CD4-positive, CD25-positive, alpha-beta regulatory T cell (primary cell): ENCODE results near the gene C8A. TPM values are rescaled to one million over a fixed set of nuclear protein-coding genes. Genes with fewer than 3 reads are reported as not detected.

Experiments
- ATAC-seq, 2 donors: fragments of 150-1000 bp; cut with Tn5 transposase; one replicate each; pipeline ENCODE4 v1.10.0; 2021; ENCODE audit warnings: low read depth in 2 of 2, moderate number of reproducible peaks in 2 of 2, moderate library complexity in 1 of 2
- DNase-seq, 3 donors: peaks; one replicate each; pipeline versions ENCODE4 v3.0.0 to v3.0.0-alpha.2; 2012 to 2022; ENCODE audit warnings: mixed read lengths in 1 of 3
- H3K27ac ChIP-seq: one replicate; pipeline ENCODE4 v1.7.0; 2013; ENCODE audit warnings: mild to moderate bottlenecking, low read length; ENCODE audit not compliant: insufficient read depth, poor library complexity, severe bottlenecking
- H3K27me3 ChIP-seq: one replicate; pipeline ENCODE4 v1.7.0; 2013; ENCODE audit warnings: low read length; ENCODE audit not compliant: control insufficient read depth, insufficient read depth
- H3K36me3 ChIP-seq: one replicate; pipeline ENCODE4 v1.7.0; 2013; ENCODE audit warnings: mild to moderate bottlenecking, low read length, moderate library complexity; ENCODE audit not compliant: control insufficient read depth, insufficient read depth
- H3K4me1 ChIP-seq: 2 replicates; pipeline ENCODE4 v1.7.0; 2013; ENCODE audit warnings: mild to moderate bottlenecking, low read length; ENCODE audit not compliant: insufficient read depth, control insufficient read depth, poor library complexity, severe bottlenecking
- H3K4me3 ChIP-seq: one replicate; pipeline ENCODE4 v1.7.0; 2013; ENCODE audit warnings: low read depth, mild to moderate bottlenecking, low read length, moderate library complexity
- H3K9me3 ChIP-seq, 2 experiments: 1 replicate in 1 of 2; 2 replicates in 1 of 2; pipeline ENCODE4 v1.7.0; 2013; ENCODE audit warnings: low read length in 2 of 2, mild to moderate bottlenecking in 1 of 2, moderate library complexity in 1 of 2; ENCODE audit not compliant: control insufficient read depth in 2 of 2
- H3K27ac Mint-ChIP-seq, 3 donors: one replicate each; pipeline ENCODE4 v1.8.0; 2020 to 2022; ENCODE audit warnings: mild to moderate bottlenecking in 3 of 3, mixed read lengths in 3 of 3, moderate library complexity in 2 of 3
- H3K27me3 Mint-ChIP-seq: one replicate; pipeline ENCODE4 v1.8.0; 2022; ENCODE audit warnings: mild to moderate bottlenecking, mixed read lengths
- H3K36me3 Mint-ChIP-seq: one replicate; pipeline ENCODE4 v1.8.0; 2020; ENCODE audit warnings: mixed read lengths
- H3K4me1 Mint-ChIP-seq, 4 donors: one replicate each; pipeline ENCODE4 v1.8.0; 2020 to 2022; ENCODE audit warnings: mixed read lengths in 4 of 4, mild to moderate bottlenecking in 1 of 4
- H3K4me3 Mint-ChIP-seq, 4 donors: one replicate each; pipeline ENCODE4 v1.8.0; 2020 to 2022; ENCODE audit warnings: mild to moderate bottlenecking in 4 of 4, mixed read lengths in 4 of 4, moderate library complexity in 3 of 4
- H3K9me3 Mint-ChIP-seq, 7 donors: one replicate each; pipeline ENCODE4 v1.8.0; 2020 to 2022; ENCODE audit warnings: mixed read lengths in 7 of 7, mild to moderate bottlenecking in 3 of 7, moderate library complexity in 2 of 7
- polyA plus RNA-seq, 4 donors: library from polyadenylated mRNA; unstranded; fragments of 300-500 nt; fragmentation: Illumina TruSeq; gene quantifications; one replicate each; pipeline ENCODE4 v1.2.3, GENCODE V29; 2021
- total RNA-seq: library from RNA; stranded (reverse); gene quantifications from one replicate; pipeline ENCODE4 v1.2.3, GENCODE V29; 2022

C8A gene
- total and polyA plus RNA-seq, 5 donors from 2014 or later: not detected

- Histone ChIP-seq H3K4me1 (no peaks in the 10 kb centered on the region), H3K36me3 (no peaks in the 10 kb centered on the region), H3K4me3 (no peak overlapping the region), H3K9me3 (no peaks in the 10 kb centered on the region), H3K27me3 (no peaks in the 10 kb centered on the region), H3K27ac (no peak overlapping the region)
- Mint-ChIP-seq H3K4me3 (no peak overlapping the region), H3K27ac (no peak overlapping the region), H3K9me3 (no peaks in the 10 kb centered on the region), H3K27me3 (no peaks in the 10 kb centered on the region), H3K4me1 (no peaks in the 10 kb centered on the region), H3K36me3 (no peaks in the 10 kb centered on the region)
- ATAC-seq: no peak
- no peak for DNase-seq
Observed at GRCh38 chr1:56911098-56911938, 56.7 kb downstream of the C8A start.

DNA sequence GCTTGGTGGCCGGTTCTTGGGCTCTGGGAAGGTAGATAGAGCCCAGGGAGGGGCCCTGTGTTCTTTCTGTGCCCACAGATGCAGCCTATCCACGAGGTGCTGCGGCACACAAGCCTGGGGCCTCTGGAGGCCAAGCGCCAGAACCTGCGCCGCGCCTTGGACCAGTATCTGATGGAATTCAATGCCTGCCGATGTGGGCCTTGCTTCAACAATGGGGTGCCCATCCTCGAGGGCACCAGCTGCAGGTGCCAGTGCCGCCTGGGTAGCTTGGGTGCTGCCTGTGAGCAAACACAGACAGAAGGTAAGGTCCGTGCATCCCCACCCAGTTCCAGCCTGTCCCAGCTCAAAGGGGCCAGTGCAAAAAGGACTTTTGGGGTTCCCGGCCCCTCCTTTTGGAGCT is 57.7 kb downstream of the C8A start:
- Mint-ChIP-seq H3K9me3 (no peaks in the 10 kb centered on the region), H3K27ac (no peak overlapping the region), H3K36me3 (no peaks in the 10 kb centered on the region), H3K4me3 (no peak overlapping the region), H3K27me3 (no peaks in the 10 kb centered on the region), H3K4me1 (no peaks in the 10 kb centered on the region)
- no peak for DNase-seq
- no peak for ATAC-seq
- H3K27ac ChIP-seq: no peak overlapping the region
- H3K4me3 ChIP-seq: no peak overlapping the region
- H3K27me3 ChIP-seq: no peaks in the 10 kb centered on the region
- no peaks in the 10 kb centered on the region for H3K4me1 ChIP-seq
- H3K9me3 ChIP-seq: no peaks in the 10 kb centered on the region
- H3K36me3 ChIP-seq: no peaks in the 10 kb centered on the region

DNA sequence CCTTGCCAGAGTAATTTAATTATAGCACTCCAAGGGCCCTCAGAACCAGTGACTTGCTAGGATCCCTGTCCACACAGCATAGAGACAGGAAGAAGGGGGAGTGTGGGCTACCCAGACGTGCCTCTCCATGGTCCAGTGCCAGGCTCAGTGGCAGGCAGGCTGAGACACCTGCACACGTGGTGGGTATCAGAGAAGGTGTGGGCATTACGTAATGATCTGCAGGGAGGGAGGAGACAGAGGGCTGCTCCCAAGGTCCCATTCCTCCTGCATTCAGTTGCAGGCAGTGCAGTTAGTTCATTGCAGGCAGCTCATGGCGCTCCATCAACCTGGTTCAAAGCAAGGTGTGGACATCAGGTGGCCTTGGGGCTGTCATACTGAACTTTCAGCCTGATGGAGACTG is 61.4 kb downstream of the C8A start:
- no peaks in the 10 kb centered on the region for H3K4me1 Mint-ChIP-seq
- no peaks in the 10 kb centered on the region for H3K9me3 Mint-ChIP-seq
- Histone ChIP-seq H3K4me1 (no peaks in the 10 kb centered on the region), H3K27me3 (no peaks in the 10 kb centered on the region), H3K27ac (no peak overlapping the region), H3K4me3 (no peak overlapping the region), H3K9me3 (no peaks in the 10 kb centered on the region), H3K36me3 (no peaks in the 10 kb centered on the region)
- DNase-seq (no peak), ATAC-seq (no peak)
- no peaks in the 10 kb centered on the region for H3K27me3 Mint-ChIP-seq
- H3K36me3 Mint-ChIP-seq: no peaks in the 10 kb centered on the region
- H3K27ac Mint-ChIP-seq: no peak overlapping the region
- H3K4me3 Mint-ChIP-seq: no peak overlapping the region

- ATAC-seq (no peak), DNase-seq (no peak)
- H3K27me3 Mint-ChIP-seq: no peaks in the 10 kb centered on the region
- H3K27ac ChIP-seq: no peak overlapping the region
- H3K4me3 ChIP-seq: no peak overlapping the region
- no peaks in the 10 kb centered on the region for H3K4me1 Mint-ChIP-seq
- no peak overlapping the region for H3K4me3 Mint-ChIP-seq
- no peaks in the 10 kb centered on the region for H3K27me3 ChIP-seq
- no peaks in the 10 kb centered on the region for H3K9me3 ChIP-seq
- no peaks in the 10 kb centered on the region for H3K4me1 ChIP-seq
- no peaks in the 10 kb centered on the region for H3K9me3 Mint-ChIP-seq
- no peaks in the 10 kb centered on the region for H3K36me3 ChIP-seq
- no peak overlapping the region for H3K27ac Mint-ChIP-seq
- no peaks in the 10 kb centered on the region for H3K36me3 Mint-ChIP-seq
Observed at GRCh38 chr1:56916630-56917029, 62.0 kb downstream of the C8A start.

DNA sequence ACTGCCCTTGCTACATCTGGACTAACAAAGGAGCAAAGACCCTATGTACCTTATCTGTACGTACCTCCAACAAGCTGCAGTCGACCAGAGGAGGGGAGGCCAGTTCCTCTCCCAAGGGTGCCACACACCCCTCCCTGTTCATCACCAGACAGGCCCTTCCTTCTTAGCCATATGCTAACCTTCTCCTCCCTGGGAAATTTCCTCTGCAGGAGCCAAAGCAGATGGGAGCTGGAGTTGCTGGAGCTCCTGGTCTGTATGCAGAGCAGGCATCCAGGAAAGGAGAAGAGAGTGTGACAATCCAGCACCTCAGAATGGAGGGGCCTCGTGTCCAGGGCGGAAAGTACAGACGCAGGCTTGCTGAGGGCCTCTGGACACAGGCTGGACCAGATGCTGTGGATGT is 62.8 kb downstream of the C8A start:
- Histone ChIP-seq H3K27ac (no peak overlapping the region), H3K4me3 (no peak overlapping the region), H3K36me3 (no peaks in the 10 kb centered on the region), H3K4me1 (no peaks in the 10 kb centered on the region), H3K27me3 (no peaks in the 10 kb centered on the region), H3K9me3 (no peaks in the 10 kb centered on the region)
- H3K9me3 Mint-ChIP-seq: no peaks in the 10 kb centered on the region
- H3K27me3 Mint-ChIP-seq: no peaks in the 10 kb centered on the region
- ATAC-seq: no peak
- H3K36me3 Mint-ChIP-seq: no peaks in the 10 kb centered on the region
- no peaks in the 10 kb centered on the region for H3K4me1 Mint-ChIP-seq
- H3K4me3 Mint-ChIP-seq: no peak overlapping the region
- H3K27ac Mint-ChIP-seq: no peak overlapping the region
- no peak for DNase-seq

DNA sequence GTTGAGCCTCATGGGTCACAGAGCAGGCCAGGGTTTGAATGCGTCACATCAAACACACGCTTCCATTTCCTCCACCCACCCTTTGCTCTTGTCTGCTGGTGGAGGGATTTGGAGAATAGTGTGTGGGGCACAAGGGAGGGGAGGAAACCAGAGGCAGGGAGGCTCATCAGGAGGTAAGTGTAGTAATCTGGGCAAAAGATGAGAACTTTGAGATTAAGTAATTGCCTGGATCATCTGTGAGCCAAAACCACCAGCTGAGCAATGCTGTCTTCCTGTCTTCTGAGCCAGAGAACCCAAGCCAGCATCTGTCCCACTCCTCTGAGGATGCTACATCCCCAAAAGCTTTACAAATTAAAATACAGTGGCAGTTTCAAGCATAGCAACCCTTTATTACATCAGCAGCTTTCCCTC is 66.0 kb downstream of the C8A start:
- H3K27ac ChIP-seq: no peak overlapping the region
- Mint-ChIP-seq H3K4me3 (no peak overlapping the region), H3K9me3 (peaks cover 0 to 2% (median 0%) of the 10 kb centered on the region in 7 donors), H3K36me3 (no peaks in the 10 kb centered on the region), H3K27ac (no peak overlapping the region), H3K4me1 (no peaks in the 10 kb centered on the region), H3K27me3 (no peaks in the 10 kb centered on the region)
- no peaks in the 10 kb centered on the region for H3K36me3 ChIP-seq
- ATAC-seq (no peak), DNase-seq (no peak)
- no peak overlapping the region for H3K4me3 ChIP-seq
- no peaks in the 10 kb centered on the region for H3K4me1 ChIP-seq
- no peaks in the 10 kb centered on the region for H3K27me3 ChIP-seq
- H3K9me3 ChIP-seq: no peaks in the 10 kb centered on the region

DNA sequence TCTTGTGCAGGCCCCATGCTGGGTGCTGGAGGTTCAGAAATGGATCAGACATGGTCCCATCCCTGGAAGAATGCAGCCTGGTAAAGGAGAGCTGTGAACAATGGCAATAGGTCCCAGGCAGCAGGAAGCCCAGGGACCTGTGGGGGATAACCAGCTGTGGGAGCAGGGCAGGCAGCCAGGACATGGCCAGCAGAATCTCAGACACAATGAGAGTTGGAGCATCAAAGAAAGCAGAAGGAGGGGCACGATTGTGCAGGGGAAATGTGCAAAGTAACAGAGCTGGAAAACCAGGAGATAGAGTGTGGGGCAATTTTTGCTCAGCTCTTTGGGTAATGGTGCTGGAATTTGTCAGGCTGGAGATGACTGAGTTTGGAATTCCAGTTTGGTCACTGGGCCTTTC is 66.9 kb downstream of the C8A start:
- Histone ChIP-seq H3K4me3 (no peak overlapping the region), H3K27ac (no peak overlapping the region), H3K36me3 (no peaks in the 10 kb centered on the region), H3K4me1 (no peaks in the 10 kb centered on the region), H3K9me3 (no peaks in the 10 kb centered on the region), H3K27me3 (no peaks in the 10 kb centered on the region)
- H3K36me3 Mint-ChIP-seq: no peaks in the 10 kb centered on the region
- no peaks in the 10 kb centered on the region for H3K4me1 Mint-ChIP-seq
- ATAC-seq: no peak
- H3K9me3 Mint-ChIP-seq: peaks cover 0 to 2% (median 0%) of the 10 kb centered on the region in 7 donors
- DNase-seq: no peak
- no peak overlapping the region for H3K27ac Mint-ChIP-seq
- H3K27me3 Mint-ChIP-seq: no peaks in the 10 kb centered on the region
- H3K4me3 Mint-ChIP-seq: no peak overlapping the region

GRCh38 chr1:56922070-56922469 is 67.5 kb downstream of the C8A start:
- Histone ChIP-seq H3K27me3 (no peaks in the 10 kb centered on the region), H3K4me1 (no peaks in the 10 kb centered on the region), H3K27ac (no peak overlapping the region), H3K9me3 (no peaks in the 10 kb centered on the region), H3K4me3 (no peak overlapping the region), H3K36me3 (no peaks in the 10 kb centered on the region)
- H3K4me3 Mint-ChIP-seq: no peak overlapping the region
- no peak overlapping the region for H3K27ac Mint-ChIP-seq
- ATAC-seq: no peak
- H3K36me3 Mint-ChIP-seq: no peaks in the 10 kb centered on the region
- H3K9me3 Mint-ChIP-seq: peaks cover 0 to 2% (median 0%) of the 10 kb centered on the region in 7 donors
- no peaks in the 10 kb centered on the region for H3K4me1 Mint-ChIP-seq
- no peak for DNase-seq
- no peaks in the 10 kb centered on the region for H3K27me3 Mint-ChIP-seq
